ENCODE data around the gene DAZ2.
"Not testable (repeated sequence)": the region's sequence is repeated elsewhere in the genome, so short reads cannot be mapped to it uniquely, and the experiment has no call there.

DAZ2 gene, protein sequence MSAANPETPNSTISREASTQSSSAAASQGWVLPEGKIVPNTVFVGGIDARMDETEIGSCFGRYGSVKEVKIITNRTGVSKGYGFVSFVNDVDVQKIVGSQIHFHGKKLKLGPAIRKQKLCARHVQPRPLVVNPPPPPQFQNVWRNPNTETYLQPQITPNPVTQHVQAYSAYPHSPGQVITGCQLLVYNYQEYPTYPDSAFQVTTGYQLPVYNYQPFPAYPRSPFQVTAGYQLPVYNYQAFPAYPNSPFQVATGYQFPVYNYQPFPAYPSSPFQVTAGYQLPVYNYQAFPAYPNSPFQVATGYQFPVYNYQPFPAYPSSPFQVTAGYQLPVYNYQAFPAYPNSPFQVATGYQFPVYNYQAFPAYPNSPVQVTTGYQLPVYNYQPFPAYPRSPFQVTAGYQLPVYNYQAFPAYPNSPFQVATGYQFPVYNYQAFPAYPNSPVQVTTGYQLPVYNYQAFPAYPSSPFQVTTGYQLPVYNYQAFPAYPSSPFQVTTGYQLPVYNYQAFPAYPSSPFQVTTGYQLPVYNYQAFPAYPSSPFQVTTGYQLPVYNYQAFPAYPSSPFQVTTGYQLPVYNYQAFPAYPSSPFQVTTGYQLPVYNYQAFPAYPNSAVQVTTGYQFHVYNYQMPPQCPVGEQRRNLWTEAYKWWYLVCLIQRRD

GRCh38 chrY:23219233-23219632 lies at the start of gene DAZ2:
Gene DAZ2 (plus strand): TSS chrY:23219533. CDS start chrY:23219741, 208 bp downstream.
- H3K27ac ChIP-seq; H3K27me3 ChIP-seq; H3K9ac ChIP-seq; H3K4me2 ChIP-seq; H3K9me3 ChIP-seq (replicated peaks in 1 of 11); H4K20me1 ChIP-seq; H3K4me3 ChIP-seq; H3K4me1 ChIP-seq; H3K36me3 ChIP-seq: not testable (repeated sequence)

DNA sequence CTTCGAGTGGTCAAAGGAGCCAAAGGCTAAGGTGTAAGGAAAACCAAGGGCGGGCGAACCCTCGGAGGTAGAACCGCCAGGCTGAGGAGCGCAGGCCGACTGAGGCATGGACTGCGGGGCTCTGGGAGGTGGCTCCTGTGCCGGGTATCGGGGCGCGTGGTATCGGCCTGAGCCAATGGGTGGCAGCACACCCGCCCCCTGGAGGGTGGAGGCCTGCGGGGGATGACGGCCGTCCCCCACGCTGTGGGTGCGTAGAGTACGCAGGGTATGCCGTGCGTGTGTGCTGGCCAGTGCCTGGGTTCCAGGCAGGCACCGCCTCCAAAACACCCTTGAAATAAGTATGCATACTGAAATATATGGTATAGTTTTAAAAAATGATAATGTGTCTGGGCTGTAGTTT lies 20.4 kb upstream of the DAZ2 start, which contains the start of gene DAZ1:
TSS of gene DAZ1 (minus strand) at position 101 of the 400 bp plus-strand sequence. CDS start 208 bp downstream, outside the sequence.
- not testable (repeated sequence) for H3K27me3 ChIP-seq; H3K4me1 ChIP-seq; H3K4me2 ChIP-seq; H3K27ac ChIP-seq; H3K4me3 ChIP-seq; H3K9me3 ChIP-seq (replicated peaks in 1 of 11); H4K20me1 ChIP-seq; H3K36me3 ChIP-seq; H3K9ac ChIP-seq

- not testable (repeated sequence) for H3K4me3 ChIP-seq; H3K9me3 ChIP-seq (replicated peaks in 1 of 11); H3K27ac ChIP-seq; H3K4me2 ChIP-seq; H3K27me3 ChIP-seq; H3K36me3 ChIP-seq; H3K9ac ChIP-seq; H3K4me1 ChIP-seq; H4K20me1 ChIP-seq
Observed at GRCh38 chrY:23207455-23207854, 11.9 kb upstream of the DAZ2 start.

DNA sequence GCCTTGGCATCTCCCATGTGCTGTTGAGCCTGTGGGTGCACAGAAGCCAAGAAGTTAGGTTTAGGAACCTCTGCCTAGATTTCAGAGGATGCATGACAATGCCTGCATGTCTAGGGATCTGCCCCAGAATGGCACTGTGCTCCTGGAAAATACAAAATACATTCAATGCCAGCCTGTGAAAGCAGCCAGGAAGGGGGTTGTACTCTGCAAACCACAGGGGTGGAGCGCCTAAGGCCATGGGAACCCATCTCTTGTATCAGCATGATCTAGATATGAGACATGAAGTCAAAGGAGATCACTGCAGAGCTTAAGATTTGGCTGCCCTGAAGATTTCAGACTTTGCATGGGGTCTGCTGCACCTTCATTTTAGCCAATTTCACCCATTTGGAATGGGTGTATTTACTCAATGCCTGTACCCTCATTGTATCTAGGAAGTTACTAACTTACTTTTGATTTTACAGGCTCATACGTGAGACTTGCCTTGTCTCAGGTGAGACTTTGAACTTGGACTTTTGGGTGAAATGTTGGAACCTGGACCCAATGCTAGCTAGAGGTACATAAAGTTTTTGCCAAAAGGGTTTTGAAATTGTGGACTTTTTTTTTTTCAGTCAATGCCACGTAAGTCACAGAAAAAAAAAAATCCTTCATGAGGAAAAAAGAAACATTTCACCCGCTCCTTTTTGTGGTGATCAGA lies 9.4 kb upstream of the DAZ2 start:
- not testable (repeated sequence) for H3K9ac ChIP-seq; H4K20me1 ChIP-seq; H3K36me3 ChIP-seq; H3K9me3 ChIP-seq (replicated peaks in 1 of 11); H3K27me3 ChIP-seq; H3K4me3 ChIP-seq; H3K4me2 ChIP-seq; H3K27ac ChIP-seq; H3K4me1 ChIP-seq

GRCh38 chrY:23210681-23211080 lies 8.7 kb upstream of the DAZ2 start:
- not testable (repeated sequence) for H3K9me3 ChIP-seq (replicated peaks in 1 of 11); H3K9ac ChIP-seq; H3K4me1 ChIP-seq; H3K4me3 ChIP-seq; H4K20me1 ChIP-seq; H3K36me3 ChIP-seq; H3K27ac ChIP-seq; H3K4me2 ChIP-seq; H3K27me3 ChIP-seq

Data from BLaER1 treated with 17β-estradiol and CSF1 and Interleukin-3, amounts not matched to agents 10 nM and 100 nM (cell line).